DMS 273 (cell line): Measurements from ENCODE around the gene DUT.

Experiments used
- DNase-seq: peaks from one replicate; lab custom pipeline; 2025; ENCODE audit not compliant: unreplicated experiment; lab: John Stamatoyannopoulos, UW

DUT gene

DNA sequence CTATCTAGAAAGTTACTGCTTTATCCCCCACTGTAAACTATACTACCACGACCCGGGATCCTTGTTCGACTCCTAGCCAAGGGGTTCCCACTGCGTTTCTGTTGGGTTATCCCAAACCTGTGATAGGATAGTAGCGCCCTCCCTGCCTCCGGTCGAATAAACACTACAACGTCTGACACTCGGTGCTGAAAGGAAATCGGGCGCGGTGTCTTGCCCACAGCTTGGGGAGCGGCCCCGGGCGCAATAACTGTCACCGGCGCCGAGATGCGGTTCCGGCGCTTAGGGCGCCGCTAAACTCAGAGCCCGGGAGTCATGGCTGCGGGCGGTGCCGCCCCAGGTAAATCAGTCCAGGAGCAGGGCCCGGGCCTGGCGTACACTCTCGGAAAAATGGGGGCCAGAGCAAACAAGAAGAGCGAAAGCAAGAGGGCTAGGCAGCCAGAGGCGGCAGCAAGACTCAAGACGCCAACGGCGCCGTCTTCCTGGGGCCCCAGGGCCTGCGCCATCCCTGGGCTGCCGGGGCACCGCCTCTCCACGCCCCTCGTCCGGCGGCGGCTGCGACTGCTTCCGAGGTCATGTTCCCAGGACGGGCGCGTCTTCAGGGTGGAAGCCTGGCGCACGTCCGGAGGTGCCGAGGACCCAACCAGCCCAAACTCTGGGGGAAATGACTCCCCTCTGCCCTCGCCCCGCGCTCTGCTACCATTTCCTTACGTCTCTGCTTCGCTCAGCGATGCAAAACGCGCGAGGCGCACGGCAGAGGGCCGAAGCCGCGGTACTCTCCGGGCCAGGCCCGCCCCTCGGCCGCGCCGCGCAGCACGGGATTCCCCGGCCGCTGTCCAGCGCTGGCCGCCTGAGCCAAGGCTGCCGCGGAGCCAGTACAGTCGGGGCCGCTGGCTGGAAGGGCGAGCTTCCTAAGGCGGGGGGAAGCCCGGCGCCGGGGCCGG, at the start of gene DUT:
DUT (plus strand) TSS at position 575 of the 941 bp plus-strand sequence; CDS start at position 662, 87 bp downstream.
- DNase-seq: peak; percentile 78

DNA sequence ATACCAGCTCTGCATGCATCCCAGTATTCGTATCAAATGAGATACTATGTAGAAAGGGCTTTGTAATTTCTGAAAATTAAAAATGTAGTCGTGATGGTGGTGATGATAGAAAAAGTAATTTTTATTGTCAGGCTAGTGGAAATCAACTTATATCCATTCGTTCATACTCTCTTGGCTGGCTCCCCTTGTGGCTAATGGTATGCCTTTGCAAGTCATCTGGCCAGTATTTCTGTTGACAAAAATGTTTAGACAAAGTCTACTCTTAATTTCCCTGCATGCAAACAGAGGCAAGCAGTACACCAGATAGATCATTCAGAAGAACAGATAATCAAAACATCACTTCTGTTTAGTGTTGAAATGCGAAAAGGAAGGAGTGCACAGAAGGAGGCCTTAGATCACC, 49.6 kb upstream of the DUT start:
- DNase-seq: no peak

DNA sequence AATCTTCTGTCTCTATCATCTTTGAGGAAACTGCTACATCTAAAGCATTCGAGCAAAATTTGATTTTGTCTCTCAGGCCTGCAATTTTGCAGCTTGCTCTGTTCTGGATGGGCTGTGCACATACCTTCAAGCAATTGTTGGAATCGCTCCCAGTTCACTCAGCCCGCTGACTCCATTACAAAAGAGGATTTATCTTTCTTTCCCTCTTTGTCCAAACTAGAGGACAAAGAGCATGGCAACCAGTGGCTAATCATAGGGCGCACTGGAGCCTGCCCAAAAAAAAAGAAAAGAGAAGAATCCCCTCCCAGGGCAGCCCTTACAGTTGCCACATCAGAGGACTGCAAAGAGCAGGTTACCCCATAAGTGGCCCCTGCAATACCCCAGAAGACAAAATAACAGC, 49.0 kb upstream of the DUT start:
- DNase-seq: no peak

DNA sequence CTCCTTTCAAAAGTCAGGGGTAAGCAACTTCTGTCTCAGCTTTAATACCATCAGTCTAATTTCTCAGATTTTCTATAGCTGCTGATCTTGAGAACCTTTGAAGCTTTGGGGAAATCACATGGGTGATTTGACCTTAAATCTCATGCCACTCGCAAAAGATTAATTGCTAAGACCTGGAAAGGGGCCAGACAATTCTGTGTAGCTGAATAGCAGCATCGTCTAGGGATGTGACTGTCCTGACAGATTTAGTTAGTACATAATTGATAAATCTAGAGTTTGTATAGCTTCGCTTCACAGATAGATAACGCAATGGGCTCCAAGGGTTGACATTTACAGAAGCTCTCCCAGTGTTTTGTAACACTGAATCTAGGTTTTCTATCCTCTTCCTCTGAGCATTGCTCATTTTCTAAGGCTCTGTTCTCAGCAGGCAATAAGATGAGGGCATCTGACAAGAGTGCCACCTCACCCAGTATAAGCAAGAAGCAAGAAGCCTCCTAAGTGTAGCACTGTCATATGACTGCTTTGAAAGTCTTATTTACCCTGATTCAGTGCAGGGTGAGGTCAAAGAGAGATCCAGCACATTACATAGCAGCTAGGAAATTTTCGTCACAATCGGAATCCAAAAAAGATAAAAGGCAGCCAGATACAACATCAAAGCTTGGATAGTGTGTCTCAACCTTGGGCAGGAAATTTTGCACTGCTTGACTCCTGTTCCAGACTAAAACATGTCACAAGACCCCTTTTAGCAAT, 47.7 kb upstream of the DUT start:
- DNase-seq: peak; percentile 6

DNA sequence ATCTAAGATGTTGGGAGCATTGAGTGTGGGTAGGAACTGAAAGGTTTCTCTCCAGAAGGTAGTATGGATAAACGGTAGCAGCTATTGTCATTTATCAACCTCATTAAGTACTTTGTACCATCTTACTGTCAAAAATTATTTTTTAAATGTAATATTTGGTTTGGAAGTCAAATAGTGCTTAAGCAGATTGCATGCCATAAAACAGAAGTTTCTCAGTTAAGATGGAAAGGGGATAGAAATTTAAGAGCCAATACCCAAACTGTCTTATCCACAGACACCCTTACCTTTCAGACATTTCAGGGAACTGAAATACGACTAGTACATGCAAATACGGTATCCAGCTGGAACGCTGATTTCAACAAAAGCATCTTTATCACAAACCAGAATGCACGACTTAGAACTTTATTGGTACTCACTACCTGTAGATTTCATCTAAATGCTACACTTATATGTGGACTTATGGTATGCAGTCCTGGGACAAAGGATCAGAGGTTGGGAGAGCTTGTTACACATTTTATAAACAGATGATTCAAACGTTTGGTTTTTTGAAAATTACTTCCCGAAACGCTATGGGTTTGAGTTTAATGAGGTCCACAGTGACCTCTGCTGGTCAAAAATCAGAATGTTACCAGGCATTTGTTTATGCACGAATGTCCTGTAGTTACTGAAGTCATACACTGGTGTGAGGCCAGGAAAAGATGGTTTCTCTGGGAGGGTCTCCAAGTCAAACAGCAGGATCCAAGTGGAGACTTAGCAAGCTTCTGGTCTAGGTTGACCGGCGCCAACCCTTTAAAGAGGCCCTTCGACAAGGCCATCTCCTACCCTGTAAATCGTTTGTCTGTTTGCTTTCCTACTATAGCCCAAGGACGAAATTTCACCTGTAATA, 45.7 kb upstream of the DUT start:
- peak; percentile 83 for DNase-seq

DNA sequence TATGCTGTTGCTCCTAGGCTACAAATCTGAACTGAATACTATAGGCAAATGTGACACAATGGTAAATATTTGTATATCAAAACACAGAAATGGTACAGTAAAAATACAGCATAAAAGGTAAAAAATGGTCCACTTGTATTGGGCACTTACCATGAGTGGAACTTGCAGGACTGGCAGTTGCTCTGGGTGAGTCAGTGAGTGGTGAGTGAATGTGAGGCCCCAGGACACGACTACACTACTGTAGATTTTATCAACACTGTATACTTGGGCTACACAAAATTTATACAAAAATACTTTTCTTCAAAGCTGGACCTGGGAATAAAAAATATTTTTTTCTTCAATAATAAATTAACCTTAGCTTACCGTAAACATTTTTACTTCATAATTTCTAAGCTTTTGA, 41.6 kb upstream of the DUT start:
- no peak for DNase-seq

DNA sequence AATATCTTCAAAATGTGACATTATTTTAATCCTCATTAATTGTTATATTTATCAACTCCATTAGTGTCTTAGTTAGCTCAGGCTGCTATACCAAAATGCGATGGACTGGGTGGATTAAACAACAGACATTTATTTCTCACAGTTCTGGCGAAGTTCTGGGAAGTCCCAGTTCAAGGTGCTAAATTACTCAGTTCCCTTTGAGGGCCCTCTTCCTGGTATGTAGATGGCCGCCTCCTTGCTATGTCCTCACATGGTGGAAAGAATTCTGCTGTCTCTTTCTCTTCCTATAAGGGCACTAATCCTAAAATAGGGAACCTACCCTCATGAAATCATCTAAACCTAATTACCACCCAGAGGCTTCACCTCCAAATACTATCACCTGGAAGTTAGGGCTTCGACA, 38.8 kb upstream of the DUT start:
- DNase-seq: no peak

DNA sequence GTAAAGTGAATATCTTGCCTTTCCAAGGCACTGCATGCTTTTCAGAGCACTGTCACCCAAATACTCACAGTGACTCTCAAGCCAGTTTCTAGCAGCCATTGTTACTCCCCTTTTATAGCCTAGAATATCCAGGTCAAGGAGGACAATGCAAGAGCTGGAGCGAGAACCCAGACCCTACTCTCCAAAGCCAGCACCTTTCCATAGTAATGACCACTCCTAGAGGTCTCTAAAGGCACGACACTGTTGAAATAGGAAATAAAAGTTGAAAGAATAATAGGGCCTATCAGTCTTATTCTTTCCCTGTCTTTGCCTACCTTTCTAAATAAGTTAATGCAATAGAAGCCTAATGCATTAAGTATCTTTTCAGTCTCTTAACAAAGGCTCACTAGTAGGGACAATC, 33.6 kb upstream of the DUT start:
- DNase-seq: no peak

DNA sequence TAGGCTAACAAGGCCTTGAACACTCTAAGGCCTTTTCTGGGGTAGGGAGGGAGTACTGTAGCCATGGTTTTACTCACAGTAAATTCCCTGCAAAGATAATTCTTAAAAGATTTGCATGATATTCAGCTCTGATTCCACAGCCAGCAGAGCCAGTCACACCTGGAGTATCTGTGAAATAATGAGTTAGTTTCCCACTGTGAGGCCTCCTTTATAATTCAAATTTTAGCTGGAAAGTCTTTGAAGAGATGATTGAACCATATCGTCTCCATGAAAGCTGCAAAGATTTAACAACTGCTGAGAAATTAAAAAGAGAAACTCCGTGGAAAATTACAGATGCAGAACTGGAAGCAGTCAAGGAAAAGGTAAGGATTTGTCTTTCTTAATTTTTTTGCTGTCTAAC, 32.3 kb upstream of the DUT start:
- DNase-seq: no peak

DNA sequence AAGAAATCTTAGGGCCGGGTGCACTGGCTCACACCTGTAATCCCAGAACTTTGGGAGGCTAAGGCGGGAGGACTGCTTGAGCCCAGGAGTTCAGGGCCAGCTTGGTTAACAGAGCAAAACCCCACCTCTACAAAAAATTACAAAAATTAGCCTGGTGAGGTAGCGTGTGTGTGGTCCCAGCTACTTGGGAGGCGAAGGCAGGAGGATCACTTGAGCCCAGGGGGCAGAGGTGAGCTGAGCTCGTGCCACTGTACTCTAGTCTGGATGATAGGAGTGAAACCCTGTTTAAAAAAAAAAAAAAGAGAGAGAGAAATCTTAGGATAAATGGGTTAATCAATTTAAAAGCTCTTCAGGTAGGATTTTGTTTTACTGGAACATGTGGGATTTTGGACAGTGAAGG, 31.2 kb upstream of the DUT start:
- no peak for DNase-seq

DNA sequence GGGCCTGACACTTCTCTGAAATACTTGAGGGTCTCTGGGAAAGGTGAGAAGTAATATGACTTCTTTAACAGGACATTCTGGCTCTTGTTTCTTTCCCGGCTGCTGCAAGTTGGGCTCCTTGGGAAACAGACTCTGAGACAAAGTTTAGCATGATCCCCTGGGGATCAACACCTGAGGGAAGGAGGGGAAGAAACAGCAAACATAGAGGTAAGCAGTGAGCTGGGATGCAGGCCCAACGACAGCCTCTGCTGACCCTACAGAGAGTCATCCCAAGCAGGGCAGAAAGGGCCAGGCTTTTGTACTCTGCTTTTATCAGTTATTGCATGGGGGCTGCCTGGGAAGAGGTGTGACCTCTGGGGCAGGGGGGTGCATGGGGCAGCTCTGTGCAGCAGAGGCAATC, 26.8 kb upstream of the DUT start:
- DNase-seq: no peak

DNA sequence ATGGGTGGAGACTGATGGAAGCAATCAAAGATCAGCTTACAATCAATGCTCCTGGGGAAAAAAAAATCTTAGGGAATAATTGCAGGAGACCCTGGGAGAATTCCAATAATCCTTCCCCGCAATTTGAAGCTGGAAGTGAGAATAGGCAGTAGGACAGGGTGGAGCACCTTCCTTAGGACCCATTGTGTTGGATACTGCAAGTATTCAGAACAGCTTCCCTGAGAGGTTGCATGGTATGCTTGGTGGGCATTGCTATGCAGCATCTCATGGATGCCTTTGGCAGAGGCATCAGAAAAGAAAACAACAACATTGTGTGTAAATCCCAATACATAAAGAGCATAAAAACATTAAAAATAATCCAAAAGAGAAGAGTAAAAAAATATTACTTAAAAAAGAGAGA, 24.6 kb upstream of the DUT start:
- DNase-seq: no peak

DNA sequence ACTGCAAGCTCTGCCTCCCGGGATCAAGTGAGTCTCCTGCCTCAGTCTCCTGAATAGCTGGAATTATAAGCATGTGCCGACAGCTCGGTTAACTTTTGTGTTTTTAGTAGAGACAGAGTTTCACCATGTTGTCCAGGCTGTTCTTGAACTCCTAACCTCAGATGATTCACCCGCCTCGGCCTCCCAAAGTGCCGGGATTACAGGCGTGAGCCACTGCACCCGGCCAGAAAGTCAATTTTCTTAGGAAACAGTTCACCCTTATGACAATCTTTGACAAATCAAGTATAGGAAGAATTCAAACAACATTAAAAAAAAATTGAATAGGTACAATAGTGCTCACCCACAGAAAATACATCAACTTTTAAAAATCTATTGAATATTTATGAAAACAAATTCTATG, 23.6 kb upstream of the DUT start:
- DNase-seq: no peak

DNA sequence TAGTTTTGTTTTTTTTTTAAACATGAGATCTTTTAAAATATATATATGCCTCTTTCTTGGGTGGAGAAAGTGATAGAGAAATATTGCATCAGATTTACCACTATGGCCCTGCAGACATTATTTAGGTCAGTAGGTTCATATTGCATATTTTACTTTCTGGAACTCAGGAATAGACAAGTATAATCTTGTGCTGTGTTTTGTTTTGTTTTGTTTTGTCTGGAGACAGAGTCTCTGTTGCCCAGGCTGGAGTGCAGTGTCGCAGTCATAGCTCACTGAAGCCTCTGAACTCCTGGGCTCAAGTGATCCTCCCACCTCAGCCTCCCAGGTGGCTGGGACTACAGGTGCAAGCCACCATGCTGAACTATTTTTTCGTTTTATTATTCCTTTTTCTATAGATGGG, 21.5 kb upstream of the DUT start:
- DNase-seq: no peak

DNA sequence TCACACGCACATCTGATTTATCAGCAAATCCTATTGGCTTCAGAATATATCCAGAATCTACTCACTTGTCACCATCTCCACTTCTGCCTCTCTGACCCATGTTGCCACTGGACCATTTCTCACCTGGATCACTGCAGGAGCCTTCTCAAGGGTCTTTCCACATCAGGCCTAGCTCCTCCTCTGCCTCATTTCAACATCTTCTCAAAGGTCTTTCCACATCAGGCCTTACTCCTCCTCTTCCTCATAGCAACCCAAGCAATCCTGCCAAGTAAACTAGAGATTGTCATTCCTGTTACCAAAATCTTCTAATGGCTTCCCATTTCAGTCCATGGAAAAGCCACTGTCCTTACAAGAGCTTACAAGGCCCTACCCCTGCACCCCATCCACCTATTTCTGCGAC, 18.0 kb upstream of the DUT start:
- no peak for DNase-seq

DNA sequence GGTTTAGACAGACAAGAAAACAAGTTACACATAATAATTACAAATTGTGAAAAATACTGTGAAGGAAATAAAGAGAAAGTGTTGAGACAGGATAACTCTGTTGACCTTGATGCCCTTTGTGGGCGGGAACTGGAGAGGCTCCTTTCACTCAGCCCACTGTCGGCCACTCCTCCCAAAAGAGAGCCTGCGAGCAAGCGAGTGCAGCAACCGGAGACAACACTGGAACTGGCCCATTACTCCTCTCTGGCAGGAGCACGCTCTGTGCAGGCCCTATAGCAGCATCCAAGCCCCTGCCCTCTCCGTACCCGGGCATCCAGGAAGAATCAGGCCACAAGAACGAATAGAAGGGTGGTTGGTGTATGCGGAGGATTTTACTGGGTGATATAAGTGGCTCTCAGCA, 16.2 kb upstream of the DUT start:
- no peak for DNase-seq

DNA sequence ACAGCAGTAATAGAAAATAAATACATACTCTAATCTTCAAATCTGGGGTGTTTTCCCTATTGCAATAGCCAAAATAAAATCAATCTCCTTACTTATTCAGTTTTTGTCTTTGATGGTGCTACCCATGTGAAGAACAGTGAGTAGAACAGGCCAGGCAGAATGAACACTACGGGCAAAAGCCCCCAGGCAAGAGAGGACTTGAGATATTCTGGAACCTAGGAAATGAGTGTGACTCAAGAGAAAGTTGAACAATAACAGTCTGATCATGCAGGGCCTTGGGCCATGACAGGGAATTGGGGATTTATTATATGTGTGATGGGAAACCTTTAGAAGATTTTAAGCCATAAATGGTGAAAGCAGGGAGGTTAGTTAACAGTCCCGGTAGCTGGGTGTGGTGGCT, 14.0 kb upstream of the DUT start:
- no peak for DNase-seq

DNA sequence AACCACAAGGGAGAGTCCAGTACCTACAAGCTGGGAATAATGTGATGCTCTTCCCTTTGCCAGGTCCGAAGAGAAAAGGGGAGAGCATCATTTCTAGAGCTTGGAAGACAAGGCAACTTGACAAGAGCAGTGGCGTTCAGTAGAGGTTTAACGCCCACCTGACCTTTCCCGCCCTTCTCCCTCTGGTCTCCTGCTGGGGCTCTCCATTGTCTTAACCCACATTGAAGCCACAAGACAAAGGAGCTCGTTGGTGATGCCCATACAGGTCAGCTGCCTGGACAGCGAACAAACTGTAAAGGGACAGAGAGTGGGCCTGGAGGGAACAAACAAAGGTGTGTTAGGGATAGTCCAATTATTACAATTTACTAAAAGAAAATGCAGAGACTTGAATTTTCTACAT, 13.1 kb upstream of the DUT start:
- no peak for DNase-seq

DNA sequence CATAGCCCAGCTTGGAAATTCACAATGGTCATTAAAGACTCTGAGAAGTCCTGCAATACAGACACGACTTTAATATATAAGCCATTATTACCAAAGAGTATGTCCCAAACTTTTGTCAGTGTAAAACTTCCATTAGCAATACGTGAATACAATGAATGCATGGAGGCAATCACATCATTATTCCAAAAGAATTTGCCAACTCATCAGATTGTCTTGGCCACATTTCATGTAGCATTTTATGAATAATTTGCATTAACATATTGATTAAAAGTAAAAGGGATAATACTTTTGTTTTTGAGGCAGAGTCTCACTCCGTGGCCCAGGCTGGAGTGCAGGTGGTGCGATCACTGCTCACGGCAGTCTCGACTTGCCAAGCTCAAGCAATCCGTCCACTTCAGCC, 7.9 kb upstream of the DUT start:
- DNase-seq: no peak

DNA sequence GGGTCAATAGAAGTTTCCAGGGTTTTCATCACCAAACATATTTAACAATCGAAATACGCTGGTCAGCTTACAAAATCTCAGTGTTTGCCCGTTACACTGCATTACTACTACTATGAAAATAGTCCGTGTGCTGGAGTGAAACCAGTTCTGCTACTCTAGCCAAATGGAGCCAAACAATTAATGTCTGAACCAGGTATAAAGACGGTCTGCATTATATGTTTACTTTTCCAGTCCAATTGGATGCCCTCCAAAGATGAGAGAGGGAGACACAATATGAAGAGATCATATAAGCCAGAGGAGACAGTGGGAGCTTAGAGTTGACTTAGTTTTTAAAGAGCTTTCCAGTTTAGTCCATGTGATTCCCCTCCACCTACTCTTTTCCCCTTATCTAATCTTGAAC, 6.3 kb upstream of the DUT start:
- DNase-seq: no peak

DNA sequence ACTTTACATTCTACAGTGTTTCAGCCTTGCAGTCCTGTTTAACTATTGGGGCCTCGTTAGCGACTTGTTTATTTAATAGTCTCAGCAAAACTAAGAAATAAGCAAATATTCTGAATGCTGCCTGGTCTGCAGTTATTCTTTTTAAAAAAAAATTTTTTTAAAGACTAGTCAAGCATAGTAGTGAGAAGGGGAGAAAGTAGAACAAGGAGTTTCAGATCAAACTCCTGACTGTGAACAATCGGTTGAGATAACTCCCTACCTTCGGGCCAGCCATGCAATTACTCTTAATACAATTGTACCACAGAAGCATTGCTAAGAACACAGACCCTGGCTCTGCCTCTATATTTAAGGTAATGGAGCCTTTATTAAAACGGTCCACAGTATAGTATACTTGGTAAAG, 5.8 kb upstream of the DUT start:
- no peak for DNase-seq
